ENCODE measurements around the gene CUEDC1.

The CUEDC1 gene, protein sequence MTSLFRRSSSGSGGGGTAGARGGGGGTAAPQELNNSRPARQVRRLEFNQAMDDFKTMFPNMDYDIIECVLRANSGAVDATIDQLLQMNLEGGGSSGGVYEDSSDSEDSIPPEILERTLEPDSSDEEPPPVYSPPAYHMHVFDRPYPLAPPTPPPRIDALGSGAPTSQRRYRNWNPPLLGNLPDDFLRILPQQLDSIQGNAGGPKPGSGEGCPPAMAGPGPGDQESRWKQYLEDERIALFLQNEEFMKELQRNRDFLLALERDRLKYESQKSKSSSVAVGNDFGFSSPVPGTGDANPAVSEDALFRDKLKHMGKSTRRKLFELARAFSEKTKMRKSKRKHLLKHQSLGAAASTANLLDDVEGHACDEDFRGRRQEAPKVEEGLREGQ

GRCh38 chr17:57955183-57955931 lies at the start of gene CUEDC1:
Gene CUEDC1 (minus strand): TSS chr17:57955412. CDS start chr17:57885564, 69,848 bp downstream.
- peak; percentile 76 for DNase-seq

GRCh38 chr17:58004060-58004459 lies 48.8 kb upstream of the CUEDC1 start:
- no peak for DNase-seq

- DNase-seq = no peak
These were observed 47.8 kb upstream of the CUEDC1 start for GRCh38 chr17:58002973-58003372.

DNA sequence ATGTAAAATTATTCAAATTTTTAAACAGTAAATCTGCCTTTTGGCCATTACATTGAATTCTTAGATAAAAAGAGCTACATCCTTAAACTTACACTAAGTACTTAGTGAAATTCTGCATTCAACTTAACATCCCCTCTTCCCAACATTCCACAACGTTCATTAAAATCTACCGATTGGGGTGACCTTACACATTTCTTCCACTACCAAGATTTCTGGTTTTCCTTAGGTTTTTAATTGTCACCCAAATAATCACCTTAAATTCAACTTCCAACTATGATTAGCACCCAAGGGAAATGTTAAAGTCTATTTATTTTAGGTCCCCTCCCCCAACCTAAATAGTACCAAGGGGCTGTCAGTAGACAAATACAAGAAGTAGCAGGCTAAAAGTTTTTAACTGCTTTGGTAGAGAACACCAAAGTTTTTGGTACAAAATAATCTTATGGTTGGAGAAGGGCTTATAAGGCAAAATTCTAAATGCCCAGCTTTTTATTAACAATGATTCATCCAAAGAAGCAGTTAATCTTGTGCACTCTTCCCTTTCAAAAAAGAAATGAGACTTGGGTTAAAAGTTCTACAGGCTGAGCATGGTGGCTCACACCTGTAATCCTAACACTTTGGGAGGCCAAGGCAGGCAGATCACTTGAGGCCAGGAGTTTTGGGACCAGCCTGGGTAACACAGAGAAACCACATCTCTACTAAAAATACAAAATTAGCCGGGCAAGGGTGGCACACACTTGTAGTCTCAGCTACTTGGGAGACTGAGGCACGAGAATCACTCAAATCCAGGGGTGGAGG lies 47.1 kb upstream of the CUEDC1 start:
- DNase-seq = no peak

DNA sequence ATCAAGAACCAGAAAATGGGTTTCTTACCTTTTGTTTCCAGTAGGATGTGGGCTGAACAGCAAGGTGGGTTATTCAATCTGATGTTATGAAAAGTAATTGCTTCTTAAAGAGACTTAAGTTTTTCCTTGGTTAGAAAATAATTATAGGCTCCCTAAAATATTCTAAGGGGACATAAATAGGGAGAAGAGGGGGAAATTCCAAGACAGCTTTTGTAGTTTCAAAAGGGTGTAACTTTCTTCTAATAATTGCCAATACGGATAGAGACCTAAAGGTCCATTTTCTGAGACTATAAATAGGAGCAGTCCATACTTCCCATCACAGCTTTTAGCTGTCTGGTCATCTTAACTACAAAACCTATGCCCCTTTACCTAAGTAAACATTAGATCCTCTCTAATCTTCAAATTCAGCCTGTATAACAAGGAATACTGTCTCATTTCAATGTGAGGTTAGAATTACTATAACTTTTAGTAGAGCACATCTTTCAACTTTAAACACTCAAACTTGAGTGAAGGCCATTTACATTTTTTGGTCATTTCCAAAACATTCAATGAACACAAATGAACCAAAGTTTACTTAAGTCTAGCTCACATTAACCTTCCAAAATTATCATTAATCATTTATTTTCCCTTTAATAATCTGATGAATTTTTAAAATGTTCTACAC lies 46.4 kb upstream of the CUEDC1 start:
- no peak for DNase-seq

DNA sequence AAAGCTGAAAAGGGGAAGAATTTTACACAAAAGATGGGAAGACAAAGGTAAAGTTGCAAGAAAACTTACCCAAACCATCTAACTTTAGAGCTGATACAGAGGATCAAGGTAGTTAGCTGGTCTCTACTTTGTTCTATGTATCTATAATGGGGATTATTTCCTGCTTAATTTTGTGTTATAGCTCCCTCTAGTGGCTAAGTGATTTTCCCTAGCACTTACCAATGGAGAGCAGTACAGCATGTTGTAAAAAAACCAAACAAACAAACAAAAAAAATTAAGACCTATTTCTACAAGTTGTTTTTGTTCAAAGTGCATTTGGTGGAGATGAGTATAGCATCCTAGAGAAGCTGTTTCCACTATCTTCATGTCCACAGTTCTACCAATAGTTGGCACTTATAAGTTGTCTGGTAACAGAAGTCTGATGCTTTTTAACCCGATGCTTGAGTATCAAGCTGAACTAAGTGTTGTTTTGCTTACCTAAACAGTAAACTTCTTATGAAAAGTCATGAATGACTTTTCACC lies 44.3 kb upstream of the CUEDC1 start:
- no peak for DNase-seq

DNA sequence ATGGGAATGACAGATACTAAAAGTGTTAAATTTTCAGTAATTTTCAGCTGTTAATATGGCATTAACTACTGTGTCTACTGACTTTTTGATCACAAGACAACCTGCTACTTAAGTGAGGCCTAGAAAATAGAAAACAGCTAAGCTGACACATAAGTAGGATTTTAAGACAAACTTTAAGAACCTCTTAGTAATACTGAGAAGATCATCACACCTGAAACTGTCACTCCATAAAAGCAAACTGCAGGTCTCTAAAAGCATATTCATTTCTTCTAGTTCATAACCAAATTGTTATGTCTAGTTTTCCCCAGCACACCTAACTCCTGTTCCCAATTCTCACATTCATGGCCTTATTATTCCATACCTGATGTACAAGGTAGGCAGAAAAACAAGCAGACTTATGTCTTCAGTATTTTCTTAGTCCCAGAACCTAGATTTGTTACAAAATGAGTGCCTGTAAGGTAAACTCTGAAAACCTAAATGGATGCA lies 43.8 kb upstream of the CUEDC1 start:
- DNase-seq = no peak

GRCh38 chr17:57997085-57997809 lies 42.0 kb upstream of the CUEDC1 start:
- DNase-seq = no peak

GRCh38 chr17:57995076-57995956 lies 40.1 kb upstream of the CUEDC1 start:
- DNase-seq = peak; percentile 53

GRCh38 chr17:57994436-57994835 lies 39.2 kb upstream of the CUEDC1 start:
- no peak for DNase-seq

DNA sequence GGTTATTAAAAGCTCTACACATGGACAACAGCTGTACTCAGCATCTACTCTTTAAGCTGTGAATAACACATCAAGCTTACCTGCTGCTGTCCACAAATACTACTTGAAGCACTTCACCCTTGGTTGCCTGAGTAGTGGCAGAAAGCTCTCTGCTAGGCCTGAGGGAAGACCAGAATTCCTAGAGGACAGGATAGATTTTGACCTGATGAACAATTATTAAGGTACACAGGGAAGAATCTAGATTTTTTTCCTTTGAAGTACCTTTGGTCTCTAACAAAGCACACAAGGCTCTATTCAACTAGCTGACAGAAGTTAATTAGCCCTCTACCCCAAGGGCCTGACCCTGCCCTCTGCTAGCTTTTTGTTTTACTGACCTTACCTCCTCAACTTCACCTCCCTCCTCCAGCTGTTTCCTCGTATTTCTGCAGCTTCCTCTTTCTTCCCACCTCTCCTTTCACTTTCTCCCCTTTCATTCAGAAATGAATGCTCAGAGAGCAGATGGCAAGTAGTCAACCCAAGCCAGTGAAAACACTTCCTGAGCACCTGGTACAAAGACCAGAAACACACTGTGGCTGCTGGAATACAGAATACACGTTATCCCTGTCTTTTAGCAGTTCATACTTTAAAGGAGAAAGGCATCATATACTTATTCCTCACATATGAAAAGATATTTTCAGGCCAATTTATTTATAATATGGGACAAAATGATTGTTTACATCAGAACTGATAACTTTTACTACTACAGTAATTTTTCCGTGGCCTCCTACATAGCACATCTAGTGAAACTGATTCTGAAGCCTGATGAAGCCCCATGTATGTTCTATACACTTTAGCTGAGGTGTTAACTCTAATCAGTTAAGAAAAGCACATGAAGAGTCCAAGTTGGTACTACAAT lies 38.5 kb upstream of the CUEDC1 start:
- no peak for DNase-seq

GRCh38 chr17:57991537-57991936 lies 36.3 kb upstream of the CUEDC1 start:
- no peak for DNase-seq

- no peak for DNase-seq
These were observed 34.8 kb upstream of the CUEDC1 start for GRCh38 chr17:57990037-57990436.

GRCh38 chr17:57988301-57989250 lies 33.4 kb upstream of the CUEDC1 start:
- DNase-seq = peak; percentile 87

- DNase-seq = no peak
These were observed 32.5 kb upstream of the CUEDC1 start, which contains the start of gene VEZF1 for GRCh38 chr17:57987581-57988300. Gene VEZF1 (minus strand): TSS chr17:57988254. CDS start chr17:57988111, 143 bp downstream.

DNA sequence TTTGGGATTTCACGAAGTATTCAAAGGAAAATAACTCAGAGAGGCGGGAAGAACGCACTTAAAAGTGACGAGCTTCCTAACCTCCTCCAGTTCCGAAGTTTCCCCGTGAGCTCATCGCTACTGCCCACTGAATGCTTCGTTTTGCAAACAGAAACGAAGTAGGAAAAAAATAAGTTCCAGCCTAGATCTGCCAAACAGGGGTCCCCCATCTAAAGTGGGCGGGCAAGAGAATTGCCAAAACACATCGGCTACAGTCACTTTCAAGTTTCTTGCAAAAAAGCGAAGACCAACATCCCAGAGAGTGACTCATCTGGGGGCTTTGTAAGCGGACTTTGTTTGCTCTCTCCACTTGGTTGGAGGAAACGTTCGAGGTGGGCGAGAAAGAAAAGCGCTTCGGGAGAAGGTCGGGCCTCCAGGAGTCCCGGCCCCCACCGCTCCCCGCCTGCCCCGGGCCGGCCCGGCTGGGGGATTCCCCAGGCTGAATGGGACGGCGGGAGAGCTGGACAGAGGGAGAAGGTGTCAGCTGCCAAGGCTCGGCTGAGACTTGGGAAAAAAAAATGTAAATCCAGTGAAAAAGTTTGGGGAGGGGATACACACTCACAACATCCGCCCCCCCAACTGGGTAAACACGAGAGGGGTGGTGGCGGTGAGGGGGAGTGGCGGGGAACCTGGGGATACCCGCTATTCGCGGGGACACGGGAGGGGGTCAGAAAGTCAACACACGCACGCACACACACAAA lies 31.8 kb upstream of the CUEDC1 start:
- DNase-seq = peak; percentile 50

DNA sequence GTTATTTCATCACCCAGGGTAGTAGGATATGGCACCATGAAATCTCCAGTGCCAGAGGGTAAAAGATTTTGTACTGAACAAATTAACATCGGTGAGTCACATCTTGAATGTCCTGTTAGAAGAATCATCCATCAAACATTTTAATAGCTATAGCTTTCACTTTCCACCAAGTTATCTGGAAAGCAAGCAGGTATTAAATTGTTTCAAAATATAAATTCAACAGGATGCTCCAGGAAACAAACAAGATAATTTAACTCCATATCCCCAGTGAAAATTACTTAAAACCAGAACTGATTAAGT lies 30.4 kb upstream of the CUEDC1 start:
- DNase-seq = no peak
